GM10266 (cell line): ENCODE results near the gene PABPN1.
"Not testable (repeated sequence)": the region's sequence is repeated elsewhere in the genome, so short reads cannot be mapped to it uniquely, and the experiment has no call there.

ENCODE experiments used
- DNase-seq: peaks from one replicate; pipeline ENCODE4 v3.0.0; 2012; ENCODE audit errors: extremely low spot score
- TF ChIP-seq, protein P1 (sequence below): IDR thresholded peaks from 2 replicates; pipeline ENCODE4 v1.5.1; 2012; ENCODE audit warnings: mild to moderate bottlenecking, low read depth; ENCODE audit not compliant: control insufficient read depth, insufficient read depth; ENCODE audit errors: missing control alignments

The PABPN1 gene

DNA sequence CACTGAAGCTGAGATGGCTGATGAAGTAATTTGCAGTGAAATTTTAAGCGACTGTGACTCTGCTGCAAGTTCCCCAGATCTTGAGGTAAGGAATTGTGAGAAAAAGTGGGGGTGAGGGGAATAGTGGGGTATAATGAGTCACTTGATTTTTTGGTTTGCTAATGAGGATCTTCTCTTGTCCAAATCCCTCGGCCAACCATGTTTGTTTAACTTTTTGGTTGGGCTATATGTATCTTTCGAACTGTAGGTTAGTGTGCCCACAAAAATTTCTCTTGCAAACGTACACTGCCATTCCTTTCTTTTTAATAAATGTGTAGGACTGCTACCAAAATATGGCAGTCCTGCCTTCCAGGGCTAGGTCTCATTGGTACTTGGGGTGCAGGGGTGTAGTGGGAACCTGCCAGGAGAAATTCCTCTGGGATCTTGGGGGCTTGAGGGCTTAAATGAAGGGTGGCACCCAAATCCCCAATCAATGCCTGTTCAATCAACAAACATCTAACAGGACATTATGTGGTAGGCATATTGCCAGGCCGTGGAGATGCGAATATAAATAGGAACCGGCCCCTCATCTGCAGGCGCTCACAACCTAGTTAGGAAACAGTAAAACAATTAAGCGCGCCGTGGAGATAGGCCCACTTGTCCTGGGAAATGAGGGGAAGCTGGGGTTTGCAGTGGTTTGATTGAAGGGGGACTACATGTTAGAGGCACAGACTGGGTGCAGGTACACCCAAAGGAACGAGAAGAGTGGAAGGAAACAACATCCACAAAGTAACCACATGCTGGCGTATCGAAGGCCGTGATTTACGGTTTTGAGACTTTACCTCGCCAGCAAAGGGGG lies 1.3 kb upstream of the PABPN1 start:
- TF ChIP-seq, protein P1, sequence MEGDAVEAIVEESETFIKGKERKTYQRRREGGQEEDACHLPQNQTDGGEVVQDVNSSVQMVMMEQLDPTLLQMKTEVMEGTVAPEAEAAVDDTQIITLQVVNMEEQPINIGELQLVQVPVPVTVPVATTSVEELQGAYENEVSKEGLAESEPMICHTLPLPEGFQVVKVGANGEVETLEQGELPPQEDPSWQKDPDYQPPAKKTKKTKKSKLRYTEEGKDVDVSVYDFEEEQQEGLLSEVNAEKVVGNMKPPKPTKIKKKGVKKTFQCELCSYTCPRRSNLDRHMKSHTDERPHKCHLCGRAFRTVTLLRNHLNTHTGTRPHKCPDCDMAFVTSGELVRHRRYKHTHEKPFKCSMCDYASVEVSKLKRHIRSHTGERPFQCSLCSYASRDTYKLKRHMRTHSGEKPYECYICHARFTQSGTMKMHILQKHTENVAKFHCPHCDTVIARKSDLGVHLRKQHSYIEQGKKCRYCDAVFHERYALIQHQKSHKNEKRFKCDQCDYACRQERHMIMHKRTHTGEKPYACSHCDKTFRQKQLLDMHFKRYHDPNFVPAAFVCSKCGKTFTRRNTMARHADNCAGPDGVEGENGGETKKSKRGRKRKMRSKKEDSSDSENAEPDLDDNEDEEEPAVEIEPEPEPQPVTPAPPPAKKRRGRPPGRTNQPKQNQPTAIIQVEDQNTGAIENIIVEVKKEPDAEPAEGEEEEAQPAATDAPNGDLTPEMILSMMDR = no peak
- no peak for DNase-seq

DNA sequence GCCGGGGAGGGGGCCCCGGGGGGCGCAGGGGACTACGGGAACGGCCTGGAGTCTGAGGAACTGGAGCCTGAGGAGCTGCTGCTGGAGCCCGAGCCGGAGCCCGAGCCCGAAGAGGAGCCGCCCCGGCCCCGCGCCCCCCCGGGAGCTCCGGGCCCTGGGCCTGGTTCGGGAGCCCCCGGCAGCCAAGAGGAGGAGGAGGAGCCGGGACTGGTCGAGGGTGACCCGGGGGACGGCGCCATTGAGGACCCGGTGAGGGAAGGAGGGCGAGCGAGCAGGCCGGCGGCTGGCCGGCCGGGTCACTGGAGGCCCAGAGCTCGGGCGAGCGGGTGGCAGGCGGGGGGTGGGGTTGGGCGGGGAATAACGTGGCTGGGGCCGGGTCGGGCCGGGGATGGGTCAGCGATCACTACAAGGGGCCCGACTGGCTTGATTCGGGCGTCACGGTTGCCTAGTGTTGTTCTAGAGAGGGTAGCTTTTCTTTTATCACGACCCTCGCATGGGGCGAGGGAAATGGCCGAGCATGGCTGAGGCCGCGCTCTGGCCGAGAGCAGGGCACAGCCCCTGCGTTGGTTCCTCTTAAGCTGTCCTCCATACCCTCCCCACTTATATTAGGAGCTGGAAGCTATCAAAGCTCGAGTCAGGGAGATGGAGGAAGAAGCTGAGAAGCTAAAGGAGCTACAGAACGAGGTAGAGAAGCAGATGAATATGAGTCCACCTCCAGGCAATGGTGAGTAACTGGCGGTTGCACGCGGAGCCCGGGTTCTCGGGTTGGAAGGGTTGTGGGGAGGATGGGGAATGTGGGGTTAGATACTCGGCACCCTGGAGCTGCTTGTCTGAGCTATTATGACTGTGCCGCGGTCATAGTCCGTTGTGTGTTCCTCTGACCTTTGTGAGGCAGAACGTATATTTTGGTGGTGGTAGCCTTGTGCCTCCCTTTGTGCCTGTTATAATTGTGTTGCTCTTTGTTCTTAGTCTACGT lies 603 bp downstream of the PABPN1 start:
- TF ChIP-seq, protein P1 = no peak
- DNase-seq = peak; percentile 45

DNA sequence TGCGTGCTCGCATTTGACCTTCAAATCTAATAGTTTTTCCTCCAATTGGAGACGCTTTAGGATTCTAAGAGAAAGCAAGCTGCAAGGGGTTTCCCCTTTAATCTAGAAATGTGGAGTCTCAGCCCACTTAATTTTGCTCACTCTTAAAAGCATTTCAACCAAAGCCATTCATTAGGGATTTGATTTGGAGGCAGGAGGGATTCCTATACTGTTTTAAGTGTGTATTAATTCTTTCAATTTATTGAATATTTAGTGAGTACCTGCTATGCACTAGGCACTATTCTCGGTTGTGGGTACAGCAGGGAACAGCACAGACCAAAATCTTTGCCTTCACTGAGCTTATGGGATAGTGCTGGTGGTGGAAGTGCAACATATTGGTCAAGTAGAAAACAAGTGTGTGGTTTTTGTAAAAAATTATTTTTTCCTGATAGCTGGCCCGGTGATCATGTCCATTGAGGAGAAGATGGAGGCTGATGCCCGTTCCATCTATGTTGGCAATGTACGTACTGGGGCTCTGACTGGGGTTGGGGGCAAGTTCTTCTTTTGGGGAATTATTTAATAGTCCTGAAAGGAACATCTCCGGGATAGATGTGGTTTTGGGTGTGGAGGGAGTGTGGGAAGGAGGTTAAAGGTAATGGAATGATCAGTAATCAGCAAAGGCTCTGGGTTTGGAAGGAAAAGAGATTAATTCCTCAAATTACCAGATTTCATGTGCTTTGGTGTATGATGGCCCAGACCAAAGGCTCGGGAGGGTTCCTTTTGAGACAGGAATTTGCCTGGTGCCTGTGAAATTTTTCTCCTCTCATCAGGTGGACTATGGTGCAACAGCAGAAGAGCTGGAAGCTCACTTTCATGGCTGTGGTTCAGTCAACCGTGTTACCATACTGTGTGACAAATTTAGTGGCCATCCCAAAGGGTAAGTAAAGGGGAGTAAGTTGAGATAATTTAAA lies 1.6 kb downstream of the PABPN1 start:
- TF ChIP-seq, protein P1 = no peak
- no peak for DNase-seq

DNA sequence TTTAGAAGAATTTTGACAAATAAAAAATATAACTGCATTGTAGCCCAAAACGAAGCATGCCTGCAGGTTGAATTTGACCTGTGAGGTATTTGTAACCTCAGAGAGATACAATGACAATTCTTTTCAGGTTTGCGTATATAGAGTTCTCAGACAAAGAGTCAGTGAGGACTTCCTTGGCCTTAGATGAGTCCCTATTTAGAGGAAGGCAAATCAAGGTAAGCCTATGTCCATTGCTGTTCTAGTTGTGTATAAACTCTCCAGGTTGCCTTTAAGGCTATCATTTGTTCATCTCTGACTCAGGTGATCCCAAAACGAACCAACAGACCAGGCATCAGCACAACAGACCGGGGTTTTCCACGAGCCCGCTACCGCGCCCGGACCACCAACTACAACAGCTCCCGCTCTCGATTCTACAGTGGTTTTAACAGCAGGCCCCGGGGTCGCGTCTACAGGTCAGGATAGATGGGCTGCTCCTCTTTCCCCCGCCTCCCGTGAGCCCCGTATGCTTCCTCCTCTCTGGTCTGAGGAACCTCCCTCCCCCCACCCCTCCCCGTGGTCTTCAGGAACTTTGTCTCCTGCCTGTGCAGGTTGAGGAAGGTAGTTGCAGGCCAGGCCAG lies 2.7 kb downstream of the PABPN1 start:
- TF ChIP-seq, protein P1 = no peak
- DNase-seq = no peak

DNA sequence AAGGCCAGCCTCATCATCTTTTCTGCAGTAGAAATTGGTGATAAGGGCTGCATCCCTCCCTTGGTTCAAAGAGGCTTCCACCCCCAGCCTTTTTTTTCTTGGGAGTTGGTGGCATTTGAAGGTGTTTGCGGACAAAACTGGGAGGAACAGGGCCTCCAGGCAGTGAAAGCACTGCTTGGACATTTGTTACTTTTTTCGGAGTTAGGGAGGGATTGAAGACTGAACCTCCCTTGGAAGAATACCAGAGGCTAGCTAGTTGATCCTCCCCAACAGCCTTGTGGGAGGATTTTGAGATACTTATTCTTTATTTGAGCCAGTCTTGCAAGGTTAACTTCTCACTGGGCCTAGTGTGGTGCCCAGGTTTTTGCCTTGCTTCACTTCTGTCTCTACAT lies 3.2 kb downstream of the PABPN1 start:
- DNase-seq = no peak
- TF ChIP-seq, protein P1 = no peak

DNA sequence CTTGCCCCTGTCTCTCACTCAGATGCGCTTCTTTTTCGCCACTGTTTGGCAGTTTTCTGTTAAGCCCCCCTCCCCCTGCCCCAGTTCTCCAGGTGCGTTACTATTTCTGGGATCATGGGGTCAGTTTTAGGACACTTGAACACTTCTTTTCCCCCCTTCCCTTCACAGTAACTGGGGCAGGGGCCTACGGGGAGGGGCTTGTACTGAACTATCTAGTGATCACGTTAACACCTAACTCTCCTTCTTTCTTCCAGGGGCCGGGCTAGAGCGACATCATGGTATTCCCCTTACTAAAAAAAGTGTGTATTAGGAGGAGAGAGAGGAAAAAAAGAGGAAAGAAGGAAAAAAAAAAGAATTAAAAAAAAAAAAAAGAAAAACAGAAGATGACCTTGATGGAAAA lies 3.7 kb downstream of the PABPN1 start:
- TF ChIP-seq, protein P1 = no peak

DNA sequence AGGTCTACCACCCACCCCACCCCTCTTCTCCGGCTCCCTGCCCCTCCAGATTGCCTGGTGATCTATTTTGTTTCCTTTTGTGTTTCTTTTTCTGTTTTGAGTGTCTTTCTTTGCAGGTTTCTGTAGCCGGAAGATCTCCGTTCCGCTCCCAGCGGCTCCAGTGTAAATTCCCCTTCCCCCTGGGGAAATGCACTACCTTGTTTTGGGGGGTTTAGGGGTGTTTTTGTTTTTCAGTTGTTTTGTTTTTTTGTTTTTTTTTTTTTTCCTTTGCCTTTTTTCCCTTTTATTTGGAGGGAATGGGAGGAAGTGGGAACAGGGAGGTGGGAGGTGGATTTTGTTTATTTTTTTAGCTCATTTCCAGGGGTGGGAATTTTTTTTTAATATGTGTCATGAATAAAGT lies 4.5 kb downstream of the PABPN1 start:
- DNase-seq = not testable (repeated sequence)

More for the DNA sequence above, 3.7 kb downstream of the PABPN1 start:
- no peak for DNase-seq
